CD14-positive monocyte (primary cell): ENCODE data around the gene CXCR1. TPM values are rescaled to one million over a fixed set of nuclear protein-coding genes. Genes with fewer than 3 reads are reported as not detected.

Experiments used
- DNase-seq, 3 donors: peaks; one replicate each; pipeline ENCODE4 v3.0.0-alpha.2; 2011 to 2022
- H2AFZ ChIP-seq: 2 replicates; pipeline ENCODE4 v1.6.0; 2012; ENCODE audit warnings: mild to moderate bottlenecking, low read depth, low read length, inconsistent platforms; ENCODE audit not compliant: insufficient read depth, poor library complexity, severe bottlenecking
- H3K27ac ChIP-seq, 2 donors: 1 replicate in 1 of 2; 2 replicates in 1 of 2; pipeline ENCODE4 v1.5.1; 2012 to 2013; ENCODE audit warnings: low read length in 2 of 2, control low read depth in 1 of 2, inconsistent platforms in 1 of 2, low read depth in 1 of 2, mild to moderate bottlenecking in 1 of 2
- H3K27me3 ChIP-seq, 2 donors: one replicate each; pipeline versions ENCODE4 v1.6.0 to v1.6.1; 2011 to 2013; ENCODE audit warnings: low read length in 2 of 2; ENCODE audit not compliant: control insufficient read depth in 2 of 2, insufficient read depth in 2 of 2
- H3K36me3 ChIP-seq, 2 donors: replicated peaks in 1 of 2; 1 replicate in 1 of 2; 2 replicates in 1 of 2; pipeline versions ENCODE4 v1.5.1 to v1.6.1; 2012 to 2013; ENCODE audit warnings: low read length in 2 of 2, control low read depth in 1 of 2, inconsistent platforms in 1 of 2, mild to moderate bottlenecking in 1 of 2; ENCODE audit not compliant: insufficient read depth in 2 of 2, control insufficient read depth in 1 of 2
- H3K4me1 ChIP-seq, 2 donors: 1 replicate in 1 of 2; 2 replicates in 1 of 2; pipeline versions ENCODE4 v1.5.1 to v1.6.1; 2012 to 2013; ENCODE audit warnings: low read length in 2 of 2, control low read depth in 1 of 2, inconsistent platforms in 1 of 2, mild to moderate bottlenecking in 1 of 2, moderate library complexity in 1 of 2; ENCODE audit not compliant: insufficient read depth in 2 of 2, control insufficient read depth in 1 of 2
- H3K4me2 ChIP-seq: replicated peaks from 2 replicates; pipeline ENCODE3; 2012; ENCODE audit warnings: low read length, moderate library complexity, mild to moderate bottlenecking; ENCODE audit not compliant: poor library complexity, severe bottlenecking; ENCODE audit errors: extremely low read depth
- H3K4me3 ChIP-seq, 3 experiments: fragments of 200-600 bp in 1 of 3; sonication (generic) in 1 of 3; replicated peaks in 1 of 3; 1 replicate in 2 of 3; 2 replicates in 1 of 3; pipeline ENCODE4 v1.5.1; 2011 to 2013; ENCODE audit warnings: low read length in 3 of 3, mild to moderate bottlenecking in 3 of 3, control low read depth in 2 of 3, low read depth in 2 of 3, inconsistent platforms in 1 of 3, moderate library complexity in 1 of 3
- H3K79me2 ChIP-seq: 2 replicates; pipeline ENCODE4 v1.6.0; 2012; ENCODE audit warnings: mild to moderate bottlenecking, control low read depth, inconsistent platforms, low read length, moderate library complexity; ENCODE audit not compliant: insufficient read depth
- H3K9ac ChIP-seq: 2 replicates; pipeline ENCODE4 v1.6.0; 2017; ENCODE audit warnings: low read length, mild to moderate bottlenecking; ENCODE audit not compliant: insufficient read depth, poor library complexity, severe bottlenecking
- H3K9me3 ChIP-seq, 2 donors: replicated peaks in 1 of 2; 1 replicate in 1 of 2; 2 replicates in 1 of 2; pipeline versions ENCODE4 v1.5.1 to v1.6.1; 2012 to 2013; ENCODE audit warnings: low read length in 2 of 2, control low read depth in 1 of 2; ENCODE audit not compliant: control insufficient read depth in 1 of 2, insufficient read depth in 1 of 2
- H4K20me1 ChIP-seq: 2 replicates; pipeline ENCODE4 v1.6.0; 2012; ENCODE audit warnings: mild to moderate bottlenecking, low read length, control low read depth, moderate library complexity; ENCODE audit not compliant: insufficient read depth
- H3K27ac Mint-ChIP-seq, 7 donors: one replicate each; pipeline ENCODE4 v1.8.0; 2020; ENCODE audit warnings: mild to moderate bottlenecking in 7 of 7, mixed read lengths in 7 of 7, moderate library complexity in 6 of 7, inconsistent platforms in 2 of 7
- H3K27me3 Mint-ChIP-seq, 3 donors: one replicate each; pipeline ENCODE4 v1.8.0; 2021 to 2022; ENCODE audit warnings: low read depth in 3 of 3, mild to moderate bottlenecking in 3 of 3, mixed read lengths in 3 of 3, moderate library complexity in 3 of 3, inconsistent platforms in 1 of 3
- H3K36me3 Mint-ChIP-seq, 2 donors: one replicate each; pipeline ENCODE4 v1.8.0; 2020; ENCODE audit warnings: mixed read lengths in 2 of 2, inconsistent platforms in 1 of 2, mild to moderate bottlenecking in 1 of 2
- H3K4me1 Mint-ChIP-seq: one replicate; pipeline ENCODE4 v1.8.0; 2020; ENCODE audit warnings: mild to moderate bottlenecking, mixed read lengths
- H3K4me3 Mint-ChIP-seq, 2 donors: one replicate each; pipeline ENCODE4 v1.8.0; 2020; ENCODE audit warnings: mild to moderate bottlenecking in 2 of 2, mixed read lengths in 2 of 2, moderate library complexity in 1 of 2
- H3K9me3 Mint-ChIP-seq, 7 donors: one replicate each; pipeline ENCODE4 v1.8.0; 2020 to 2022; ENCODE audit warnings: mixed read lengths in 7 of 7, mild to moderate bottlenecking in 6 of 7, moderate library complexity in 6 of 7, inconsistent platforms in 2 of 7
- WGBS: methylation state at CpG from one replicate; pipeline ENCODE4 v1.1.5; 2013; ENCODE audit warnings: missing lambda C conversion rate; ENCODE audit not compliant: insufficient coverage; 5-methylcytosine and 5-hydroxymethylcytosine counted together
- intact Hi-C, 2 donors: fragments of 100-400 bp; cut with micrococcal nuclease; formaldehyde crosslinking; loops; one replicate each; pipeline versions ENCODE4 v1.15.0 to v1.15.1; 2023
- polyA plus RNA-seq, 3 donors: library from polyadenylated mRNA; depleted of rRNA in 1 of 3; unstranded in 2 of 3; stranded (reverse) in 1 of 3; fragments of 300-500 nt in 2 of 3; fragments of >200 nt in 1 of 3; fragmentation: Illumina TruSeq in 2 of 3; gene quantifications; 1 replicate in 2 of 3; 2 replicates in 1 of 3; pipeline ENCODE4 v1.2.3, GENCODE V29; 2012 to 2021
- TF ChIP-seq, protein P1 (sequence below): fragments of 200-600 bp; IDR thresholded peaks from one replicate; pipeline ENCODE4 v1.8.0; 2022; ENCODE audit warnings: antibody characterized with exemption, mild to moderate bottlenecking

Gene CXCR1
- polyA plus RNA-seq, 3 donors: 0.44 to 2.4 (median 0.59) TPM

DNA sequence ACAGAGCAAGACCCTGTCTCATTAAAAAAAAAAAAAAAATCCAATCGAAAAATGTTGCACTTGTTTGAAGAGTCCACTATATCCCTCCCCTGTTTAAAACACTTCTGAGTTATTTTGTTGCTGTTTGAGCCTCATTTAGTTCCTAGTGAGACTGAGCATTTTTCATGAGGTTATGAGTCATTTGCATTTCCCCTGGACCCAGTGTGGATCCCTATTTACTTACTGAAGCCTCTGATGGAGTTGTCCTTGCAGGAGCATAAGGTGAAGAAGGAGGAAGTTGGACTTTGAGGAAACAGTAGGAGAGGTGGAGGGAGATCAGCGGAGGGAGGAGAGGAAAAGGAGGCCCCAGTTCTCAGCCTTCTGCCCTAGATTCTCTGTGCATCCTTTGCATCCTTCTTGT, 5.1 kb downstream of the CXCR1 start:
- Mint-ChIP-seq H3K27ac (no peak overlapping the region), H3K9me3 (peaks cover 0 to 2% (median 0%) of the 10 kb centered on the region in 7 donors), H3K36me3 (peaks cover 12 to 20% of the 10 kb centered on the region in 2 donors), H3K27me3 (peaks cover 5 to 10% (median 5%) of the 10 kb centered on the region in 3 donors), H3K4me1 (peaks cover 36% of the 10 kb centered on the region), H3K4me3 (no peak overlapping the region)
- intact Hi-C loops: no loop called here
- H3K4me1 ChIP-seq: peaks cover 23 to 29% of the 10 kb centered on the region in 2 donors
- no peak overlapping the region for H2AFZ ChIP-seq
- DNase-seq: peak; percentile 34 to 59 (median 51)
- WGBS: no CpG with 5 or more reads among the region's 2 CpGs
- H3K9me3 ChIP-seq: no peaks in the 10 kb centered on the region
- H3K27me3 ChIP-seq: no peaks in the 10 kb centered on the region
- H3K27ac ChIP-seq: no peak overlapping the region
- TF ChIP-seq, protein P1, sequence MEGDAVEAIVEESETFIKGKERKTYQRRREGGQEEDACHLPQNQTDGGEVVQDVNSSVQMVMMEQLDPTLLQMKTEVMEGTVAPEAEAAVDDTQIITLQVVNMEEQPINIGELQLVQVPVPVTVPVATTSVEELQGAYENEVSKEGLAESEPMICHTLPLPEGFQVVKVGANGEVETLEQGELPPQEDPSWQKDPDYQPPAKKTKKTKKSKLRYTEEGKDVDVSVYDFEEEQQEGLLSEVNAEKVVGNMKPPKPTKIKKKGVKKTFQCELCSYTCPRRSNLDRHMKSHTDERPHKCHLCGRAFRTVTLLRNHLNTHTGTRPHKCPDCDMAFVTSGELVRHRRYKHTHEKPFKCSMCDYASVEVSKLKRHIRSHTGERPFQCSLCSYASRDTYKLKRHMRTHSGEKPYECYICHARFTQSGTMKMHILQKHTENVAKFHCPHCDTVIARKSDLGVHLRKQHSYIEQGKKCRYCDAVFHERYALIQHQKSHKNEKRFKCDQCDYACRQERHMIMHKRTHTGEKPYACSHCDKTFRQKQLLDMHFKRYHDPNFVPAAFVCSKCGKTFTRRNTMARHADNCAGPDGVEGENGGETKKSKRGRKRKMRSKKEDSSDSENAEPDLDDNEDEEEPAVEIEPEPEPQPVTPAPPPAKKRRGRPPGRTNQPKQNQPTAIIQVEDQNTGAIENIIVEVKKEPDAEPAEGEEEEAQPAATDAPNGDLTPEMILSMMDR: no peak
- no peak overlapping the region for H3K9ac ChIP-seq
- H3K36me3 ChIP-seq: no peaks in the 10 kb centered on the region
- no peak overlapping the region for H3K4me3 ChIP-seq
- no peaks in the 10 kb centered on the region for H4K20me1 ChIP-seq
- H3K79me2 ChIP-seq: peaks cover 3% of the 10 kb centered on the region
- H3K4me2 ChIP-seq: no peak overlapping the region

DNA sequence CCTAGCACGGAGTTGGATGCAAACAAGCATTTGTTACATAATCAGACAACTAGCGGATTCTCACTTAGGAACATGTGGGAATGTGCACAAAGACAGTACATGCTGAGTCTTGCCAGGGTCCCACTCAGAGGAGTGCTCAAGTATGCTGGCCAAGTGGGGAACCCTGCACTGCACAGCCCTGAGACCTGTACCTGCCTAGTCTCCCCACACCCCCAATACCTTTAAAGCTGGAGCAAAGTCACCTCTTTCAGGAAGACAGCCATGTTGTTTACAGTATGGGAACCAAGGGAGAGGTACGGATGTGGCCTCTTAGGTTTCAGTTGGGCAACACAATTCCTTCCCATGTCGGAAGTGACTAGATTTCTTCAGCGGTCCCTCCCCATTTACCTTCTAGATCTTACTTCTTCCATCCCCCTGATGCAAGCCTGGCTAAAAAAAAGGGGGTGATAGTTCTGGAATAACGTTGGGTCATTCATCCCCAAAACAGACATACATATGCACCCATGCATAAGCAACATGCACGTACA, 10.7 kb downstream of the CXCR1 start:
- Histone ChIP-seq H3K27ac (peak overlapping the region; percentile 1 to 43), H3K79me2 (no peaks in the 10 kb centered on the region), H3K9ac (no peak overlapping the region), H3K27me3 (no peaks in the 10 kb centered on the region), H3K36me3 (no peaks in the 10 kb centered on the region), H4K20me1 (no peaks in the 10 kb centered on the region), H3K4me3 (no peak overlapping the region), H2AFZ (no peak overlapping the region), H3K9me3 (no peaks in the 10 kb centered on the region), H3K4me1 (peaks cover 9 to 14% of the 10 kb centered on the region in 2 donors), H3K4me2 (peak overlapping the region; percentile 35)
- intact Hi-C loops: no loop called here
- Mint-ChIP-seq H3K27me3 (peaks cover 5 to 10% (median 6%) of the 10 kb centered on the region in 3 donors), H3K4me1 (peaks cover 13% of the 10 kb centered on the region), H3K4me3 (no peak overlapping the region), H3K36me3 (no peaks in the 10 kb centered on the region), H3K9me3 (no peaks in the 10 kb centered on the region), H3K27ac (peak overlapping the region in 2 of 7 donors; percentile 23 to 40)
- WGBS: 69% methylated on average over 2 of the region's 7 CpGs
- no peak for DNase-seq
- TF ChIP-seq, protein P1: no peak
